Chondrocyte (in vitro differentiated cells): ENCODE measurements around the gene ICA1. TPM values are rescaled to one million over a fixed set of nuclear protein-coding genes. Genes with fewer than 3 reads are reported as not detected.
A peak's percentile ranks its signal among the peaks of the same experiment; 100 is the strongest.
"Not testable (repeated sequence)": the region's sequence is repeated elsewhere in the genome, so short reads cannot be mapped to it uniquely, and the experiment has no call there.

ENCODE experiments used
- DNase-seq: peaks from one replicate; pipeline ENCODE4 v3.0.0; 2021; ENCODE audit warnings: mixed read lengths, low spot score
- H3K27ac Mint-ChIP-seq: one replicate; pipeline ENCODE4 v1.8.0; 2021; ENCODE audit warnings: mild to moderate bottlenecking, moderate library complexity, mixed read lengths; ENCODE audit not compliant: unreplicated experiment
- H3K27me3 Mint-ChIP-seq: 2 replicates; pipeline ENCODE4 v1.8.0; 2021; ENCODE audit warnings: low read depth, mixed read lengths
- H3K36me3 Mint-ChIP-seq: 2 replicates; pipeline ENCODE4 v1.8.0; 2021; ENCODE audit warnings: low read depth, mixed read lengths
- H3K4me1 Mint-ChIP-seq: 2 replicates; pipeline ENCODE4 v1.8.0; 2021; ENCODE audit warnings: low read depth, mild to moderate bottlenecking, mixed read lengths
- H3K4me3 Mint-ChIP-seq: one replicate; pipeline ENCODE4 v1.8.0; 2021; ENCODE audit warnings: mild to moderate bottlenecking, moderate library complexity, mixed read lengths; ENCODE audit not compliant: unreplicated experiment
- H3K9me3 Mint-ChIP-seq: 2 replicates; pipeline ENCODE4 v1.8.0; 2021; ENCODE audit warnings: low read depth, mixed read lengths
- CTCF ChIP-seq: fragments of 200-600 bp; sonication (generic); IDR thresholded peaks from 2 replicates; pipeline ENCODE4 v1.5.0; 2021; ENCODE audit warnings: antibody characterized with exemption, mild to moderate bottlenecking, moderate library complexity
- total RNA-seq: library from RNA; stranded (reverse); gene quantifications from 3 replicates; pipeline ENCODE4 v1.2.1, GENCODE V29; 2021

The ICA1 gene
- total RNA-seq, 1 donor from 2014 or later = 5.0 TPM

GRCh38 chr7:8065356-8065813, 196.6 kb downstream of the ICA1 start:
- Mint-ChIP-seq H3K27ac (peak overlapping the region; percentile 96), H3K27me3 (no peaks in the 10 kb centered on the region)
- no peak for DNase-seq

GRCh38 chr7:8064828-8065227, 197.1 kb downstream of the ICA1 start:
- Mint-ChIP-seq H3K9me3 (peaks cover 10% of the 10 kb centered on the region), H3K27ac (peak overlapping the region; percentile 96), H3K4me1 (peaks cover 32% of the 10 kb centered on the region), H3K4me3 (no peak overlapping the region), H3K27me3 (no peaks in the 10 kb centered on the region), H3K36me3 (peaks cover 1% of the 10 kb centered on the region)
- TF ChIP-seq CTCF = no peak
- DNase-seq = no peak

More at GRCh38 chr7:8065356-8065813, 196.6 kb downstream of the ICA1 start:
- TF ChIP-seq CTCF = no peak
- H3K36me3 Mint-ChIP-seq = peaks cover 1% of the 10 kb centered on the region
- no peak overlapping the region for H3K4me3 Mint-ChIP-seq
- peaks cover 10% of the 10 kb centered on the region for H3K9me3 Mint-ChIP-seq
- H3K4me1 Mint-ChIP-seq = peaks cover 32% of the 10 kb centered on the region

GRCh38 chr7:8063706-8064297, 198.2 kb downstream of the ICA1 start:
- no peak overlapping the region for H3K4me3 Mint-ChIP-seq
- peak overlapping the region; percentile 96 for H3K27ac Mint-ChIP-seq
- H3K9me3 Mint-ChIP-seq = peaks cover 10% of the 10 kb centered on the region
- no peaks in the 10 kb centered on the region for H3K27me3 Mint-ChIP-seq
- peaks cover 32% of the 10 kb centered on the region for H3K4me1 Mint-ChIP-seq
- H3K36me3 Mint-ChIP-seq = peaks cover 1% of the 10 kb centered on the region
- no peak for TF ChIP-seq CTCF
- DNase-seq = no peak

GRCh38 chr7:8063300-8063699, 198.7 kb downstream of the ICA1 start:
- not testable (repeated sequence) for DNase-seq, H3K27me3 Mint-ChIP-seq, H3K4me3 Mint-ChIP-seq, H3K36me3 Mint-ChIP-seq
- Mint-ChIP-seq H3K9me3 (peaks cover 10% of the 10 kb centered on the region), H3K4me1 (peaks cover 32% of the 10 kb centered on the region), H3K27ac (peak overlapping the region; percentile 96)

Other genes starting within 250 kb of the ICA1 start
- not detected in 3 replicates for gene NXPH1, start 171.4 kb upstream of the ICA1 start, total RNA-seq